ENCODE measurements around the gene DUSP14. TPM values are rescaled to one million over a fixed set of nuclear protein-coding genes. Genes with fewer than 3 reads are reported as not detected.
A peak's percentile ranks its signal among the peaks of the same experiment; 100 is the strongest.

Gene DUSP14
- total RNA-seq, 2 donors from 2014 or later = 35.3 to 39.6 TPM

GRCh38 chr17:37494401-37494831 lies 4.7 kb downstream of the DUSP14 start:
- Histone ChIP-seq H3K36me3 (no peaks in the 10 kb centered on the region), H3K9me3 (no peaks in the 10 kb centered on the region), H3K4me1 (peaks cover 0 to 25% of the 10 kb centered on the region in 2 donors), H3K4me3 (no peak overlapping the region), H3K27ac (peak overlapping the region in 1 of 2 donors; percentile 9), H3K27me3 (no peaks in the 10 kb centered on the region)
- DNase-seq (ENCODE audit: low spot score) = no peak
- no peak for TF ChIP-seq CTCF (IDR thresholded peaks at IDR 0.05)

DNA sequence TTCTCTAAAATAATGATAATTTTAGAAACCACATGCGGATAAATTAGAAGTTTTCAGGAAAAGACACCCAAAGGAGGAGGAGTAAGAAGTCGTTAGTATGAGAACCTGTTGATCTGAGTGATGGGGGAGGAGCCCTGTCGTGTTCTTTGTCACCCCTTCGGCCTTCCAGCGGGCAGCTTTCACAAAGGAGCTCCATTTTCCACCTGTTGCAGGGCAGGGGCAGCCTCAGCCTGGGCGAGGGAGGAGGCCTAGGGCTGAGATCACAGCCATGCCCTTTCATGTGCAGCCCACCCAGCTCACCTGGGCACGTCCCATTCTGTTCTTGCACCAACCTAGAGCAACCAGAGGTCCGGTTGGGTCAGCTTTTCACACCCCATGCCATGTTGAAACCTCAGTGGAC lies 5.3 kb downstream of the DUSP14 start:
- H3K27me3 ChIP-seq = no peaks in the 10 kb centered on the region
- TF ChIP-seq CTCF (IDR thresholded peaks at IDR 0.05) = no peak
- peak overlapping the region in 1 of 2 donors; percentile 9 for H3K27ac ChIP-seq
- no peaks in the 10 kb centered on the region for H3K36me3 ChIP-seq
- H3K4me3 ChIP-seq = no peak overlapping the region
- no peaks in the 10 kb centered on the region for H3K9me3 ChIP-seq
- no peak for DNase-seq (ENCODE audit: low spot score)
- peaks cover 0 to 25% of the 10 kb centered on the region in 2 donors for H3K4me1 ChIP-seq

DNA sequence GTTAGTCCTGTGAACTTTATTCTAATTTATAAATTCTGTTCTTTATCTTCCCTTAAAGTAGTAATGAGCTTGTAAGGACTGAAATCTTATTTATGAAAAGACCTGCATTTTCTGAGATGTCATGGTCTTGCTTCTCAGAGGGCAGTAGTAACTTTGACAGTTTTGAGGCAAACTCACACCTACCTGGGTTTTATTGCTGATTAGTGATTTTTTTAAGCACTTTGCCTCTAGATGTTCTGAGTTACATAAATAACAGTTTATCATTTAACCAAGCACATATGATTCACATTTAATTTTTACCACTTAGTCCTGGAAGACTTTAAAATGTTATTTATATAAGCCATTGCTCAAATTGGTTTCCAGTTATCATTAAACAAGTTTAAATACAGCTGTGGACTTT lies 10.7 kb downstream of the DUSP14 start:
- Histone ChIP-seq H3K36me3 (no peaks in the 10 kb centered on the region), H3K27me3 (no peaks in the 10 kb centered on the region), H3K4me1 (no peaks in the 10 kb centered on the region), H3K9me3 (no peaks in the 10 kb centered on the region), H3K27ac (no peak overlapping the region), H3K4me3 (no peak overlapping the region)
- no peak for DNase-seq (ENCODE audit: low spot score)
- TF ChIP-seq CTCF (IDR thresholded peaks at IDR 0.05) = no peak

- H3K36me3 ChIP-seq = no peaks in the 10 kb centered on the region
- DNase-seq (ENCODE audit: low spot score) = no peak
- H3K4me1 ChIP-seq = peaks cover 0 to 8% of the 10 kb centered on the region in 2 donors
- no peaks in the 10 kb centered on the region for H3K9me3 ChIP-seq
- no peaks in the 10 kb centered on the region for H3K27me3 ChIP-seq
- H3K27ac ChIP-seq = no peak overlapping the region
- no peak for TF ChIP-seq CTCF (IDR thresholded peaks at IDR 0.05)
- H3K4me3 ChIP-seq = no peak overlapping the region
Observed at GRCh38 chr17:37502009-37502936, 12.6 kb downstream of the DUSP14 start.

- DNase-seq (ENCODE audit: low spot score) = no peak
- Histone ChIP-seq H3K9me3 (no peaks in the 10 kb centered on the region), H3K27ac (no peak overlapping the region), H3K27me3 (no peaks in the 10 kb centered on the region), H3K36me3 (no peaks in the 10 kb centered on the region), H3K4me3 (no peak overlapping the region), H3K4me1 (peaks cover 0 to 14% of the 10 kb centered on the region in 2 donors)
- no peak for TF ChIP-seq CTCF (IDR thresholded peaks at IDR 0.05)
Observed at GRCh38 chr17:37503148-37503547, 13.5 kb downstream of the DUSP14 start.

Measured in right atrium auricular region (tissue), 2 donors.